Measurements from ENCODE around the gene HS3ST6.
"Not testable (repeated sequence)": the region's sequence is repeated elsewhere in the genome, so short reads cannot be mapped to it uniquely, and the experiment has no call there.

DNA sequence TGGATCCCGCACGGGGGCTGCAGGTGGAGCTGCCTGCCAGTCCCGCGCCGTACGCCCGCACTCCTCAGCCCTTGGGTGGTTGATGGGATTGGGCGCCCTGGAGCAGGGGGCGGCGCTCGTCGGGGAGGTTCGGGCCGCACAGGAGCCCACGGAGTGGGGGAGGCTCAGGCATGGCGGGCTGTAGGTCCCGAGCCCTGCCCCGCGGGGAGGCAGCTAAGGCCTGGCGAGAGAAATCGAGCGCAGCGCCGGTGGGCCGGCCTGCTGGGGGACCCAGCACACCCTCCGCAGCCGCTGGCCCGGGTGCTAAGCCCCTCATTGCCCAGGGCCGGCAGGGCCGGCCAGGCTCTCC, 39.9 kb upstream of the HS3ST6 start:
- TF ChIP-seq, protein P1, sequence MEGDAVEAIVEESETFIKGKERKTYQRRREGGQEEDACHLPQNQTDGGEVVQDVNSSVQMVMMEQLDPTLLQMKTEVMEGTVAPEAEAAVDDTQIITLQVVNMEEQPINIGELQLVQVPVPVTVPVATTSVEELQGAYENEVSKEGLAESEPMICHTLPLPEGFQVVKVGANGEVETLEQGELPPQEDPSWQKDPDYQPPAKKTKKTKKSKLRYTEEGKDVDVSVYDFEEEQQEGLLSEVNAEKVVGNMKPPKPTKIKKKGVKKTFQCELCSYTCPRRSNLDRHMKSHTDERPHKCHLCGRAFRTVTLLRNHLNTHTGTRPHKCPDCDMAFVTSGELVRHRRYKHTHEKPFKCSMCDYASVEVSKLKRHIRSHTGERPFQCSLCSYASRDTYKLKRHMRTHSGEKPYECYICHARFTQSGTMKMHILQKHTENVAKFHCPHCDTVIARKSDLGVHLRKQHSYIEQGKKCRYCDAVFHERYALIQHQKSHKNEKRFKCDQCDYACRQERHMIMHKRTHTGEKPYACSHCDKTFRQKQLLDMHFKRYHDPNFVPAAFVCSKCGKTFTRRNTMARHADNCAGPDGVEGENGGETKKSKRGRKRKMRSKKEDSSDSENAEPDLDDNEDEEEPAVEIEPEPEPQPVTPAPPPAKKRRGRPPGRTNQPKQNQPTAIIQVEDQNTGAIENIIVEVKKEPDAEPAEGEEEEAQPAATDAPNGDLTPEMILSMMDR (IDR thresholded peaks at IDR 0.05): not testable (repeated sequence)
- not testable (repeated sequence) for TF ChIP-seq POLR2A (IDR thresholded peaks at IDR 0.05)

All from esophagus squamous epithelium (tissue), 4 donors.